GM18870 (cell line): Measurements from ENCODE around the gene COL17A1.

ENCODE experiments used
- ATAC-seq: cut with Tn5 transposase; IDR thresholded peaks from one replicate; pipeline ENCODE4 v1.9.1; 2021; ENCODE audit warnings: moderate library complexity; ENCODE audit not compliant: unreplicated experiment

COL17A1 gene

DNA sequence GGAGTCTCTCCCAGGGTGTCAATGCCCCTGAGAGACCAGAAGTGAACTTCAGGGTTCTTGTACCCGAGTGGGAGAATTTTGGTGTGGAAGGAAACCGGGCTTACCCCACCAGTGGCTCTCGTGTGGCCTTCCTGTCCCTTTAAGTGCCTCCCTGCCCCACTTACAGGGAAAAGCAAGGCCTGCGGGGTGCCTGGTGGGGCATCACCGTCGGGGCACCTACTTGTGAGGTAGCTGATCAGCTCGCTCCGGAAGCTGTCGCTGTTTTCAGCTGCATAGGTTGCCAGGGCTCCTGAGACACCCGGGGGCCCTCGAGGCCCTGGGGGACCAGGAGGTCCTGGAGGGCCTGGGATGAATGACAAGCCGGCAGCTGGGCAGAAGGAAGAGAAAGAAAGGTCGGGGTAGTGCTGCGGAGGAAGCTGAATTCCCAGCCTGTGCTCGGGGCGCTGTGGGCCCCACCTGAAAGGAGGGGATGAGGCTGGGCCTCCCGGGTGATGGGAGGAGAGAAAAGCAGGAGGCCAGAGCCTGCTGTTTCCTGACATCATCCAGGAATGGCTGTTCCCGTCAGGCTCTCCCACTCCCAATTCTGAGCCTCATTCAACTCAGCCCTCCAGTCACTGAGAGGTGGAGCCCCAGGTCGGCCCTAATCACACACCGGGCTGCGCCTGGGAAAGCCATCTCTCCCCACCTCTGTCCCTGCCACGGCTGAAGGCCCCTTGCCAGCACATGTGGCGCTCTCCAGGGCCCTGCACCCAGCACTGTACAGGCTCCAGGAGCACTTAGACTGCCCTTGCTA lies 51.1 kb downstream of the COL17A1 start:
- ATAC-seq: no peak

- no peak for ATAC-seq
Observed at GRCh38 chr10:104033966-104034365, 51.7 kb downstream of the COL17A1 start.

- no peak for ATAC-seq
Observed at GRCh38 chr10:104033401-104033930, 52.2 kb downstream of the COL17A1 start.

- no peak for ATAC-seq
Observed at GRCh38 chr10:104032144-104032775, 53.4 kb downstream of the COL17A1 start.

GRCh38 chr10:104031631-104032030 lies 54.0 kb downstream of the COL17A1 start:
- no peak for ATAC-seq

DNA sequence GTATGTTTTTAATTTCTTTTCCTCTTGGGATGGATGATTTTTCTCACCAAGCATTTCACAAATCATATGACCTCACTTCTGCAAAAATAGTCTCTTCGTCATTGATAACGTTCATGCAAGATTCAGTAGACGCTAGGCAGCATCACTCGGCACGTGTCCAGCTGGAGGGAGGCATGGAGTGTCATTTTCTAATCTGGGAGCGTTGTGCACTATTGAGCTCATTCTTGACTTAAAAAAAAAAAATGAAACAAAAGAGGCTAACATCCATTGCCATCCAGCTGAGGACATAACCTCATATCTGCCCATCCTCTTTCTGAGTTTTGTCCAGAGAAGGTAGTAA lies 56.2 kb downstream of the COL17A1 start:
- no peak for ATAC-seq

GRCh38 chr10:104028823-104029520 lies 56.7 kb downstream of the COL17A1 start:
- ATAC-seq: no peak

DNA sequence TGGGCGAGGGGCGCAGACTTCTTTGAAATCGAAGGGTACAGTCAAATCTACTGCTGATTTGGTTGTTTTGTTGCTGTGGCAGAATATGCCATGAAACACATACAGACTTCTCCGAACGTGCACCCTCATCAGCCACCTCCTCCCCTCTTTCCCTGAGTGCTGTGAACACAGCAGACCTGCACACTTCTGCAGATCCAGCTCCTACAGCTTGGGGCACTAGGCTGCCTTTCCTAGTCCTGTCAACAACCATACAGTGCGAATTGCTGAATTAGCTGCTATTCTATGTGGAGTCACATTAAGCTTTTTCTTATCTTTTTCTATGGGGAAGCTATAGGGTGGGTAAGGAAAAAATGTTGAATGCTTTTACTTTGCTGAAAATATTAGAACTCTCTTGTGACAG lies 57.5 kb downstream of the COL17A1 start:
- ATAC-seq: no peak

GRCh38 chr10:104026762-104027161 lies 58.9 kb downstream of the COL17A1 start:
- no peak for ATAC-seq

GRCh38 chr10:104025524-104025923 lies 60.2 kb downstream of the COL17A1 start:
- ATAC-seq: no peak

DNA sequence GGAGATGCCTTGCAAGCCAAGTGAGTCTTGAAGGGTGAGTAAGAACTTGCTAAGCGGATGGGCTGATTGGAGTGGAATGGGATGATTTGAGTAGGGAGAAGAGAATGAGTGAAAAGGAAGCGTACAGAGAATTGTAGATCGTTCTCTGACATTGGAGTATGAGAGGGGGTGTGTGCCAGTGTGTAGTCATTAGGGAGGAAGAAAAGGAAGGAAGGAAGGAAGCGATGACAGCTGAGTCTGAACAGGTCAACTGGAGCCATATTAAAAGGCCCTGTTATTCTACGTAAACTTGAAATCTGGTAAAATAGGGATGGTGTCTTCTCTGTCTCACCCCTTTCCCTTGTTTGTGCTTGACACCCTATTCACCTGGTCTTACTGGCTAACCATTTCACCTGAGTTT lies 63.7 kb downstream of the COL17A1 start:
- ATAC-seq: no peak

DNA sequence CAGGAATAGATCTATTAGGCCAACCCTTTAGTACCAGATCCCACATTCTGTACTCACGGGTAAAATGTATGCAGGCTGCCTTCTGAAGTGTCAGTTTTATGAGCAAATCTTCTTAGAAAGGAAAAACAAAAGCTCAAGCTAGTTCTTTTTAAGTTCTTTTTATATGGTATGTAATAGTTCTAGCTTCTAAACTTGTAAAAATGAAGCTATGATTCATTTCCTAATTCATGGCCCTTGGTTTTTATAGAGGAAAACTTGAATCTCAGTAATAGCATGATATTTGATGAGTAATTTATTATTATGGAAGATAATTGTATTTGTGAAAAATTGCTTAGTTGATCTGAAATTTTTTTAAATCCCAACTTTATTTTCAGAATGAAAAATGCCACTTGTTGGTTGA lies 64.4 kb downstream of the COL17A1 start:
- ATAC-seq: no peak

DNA sequence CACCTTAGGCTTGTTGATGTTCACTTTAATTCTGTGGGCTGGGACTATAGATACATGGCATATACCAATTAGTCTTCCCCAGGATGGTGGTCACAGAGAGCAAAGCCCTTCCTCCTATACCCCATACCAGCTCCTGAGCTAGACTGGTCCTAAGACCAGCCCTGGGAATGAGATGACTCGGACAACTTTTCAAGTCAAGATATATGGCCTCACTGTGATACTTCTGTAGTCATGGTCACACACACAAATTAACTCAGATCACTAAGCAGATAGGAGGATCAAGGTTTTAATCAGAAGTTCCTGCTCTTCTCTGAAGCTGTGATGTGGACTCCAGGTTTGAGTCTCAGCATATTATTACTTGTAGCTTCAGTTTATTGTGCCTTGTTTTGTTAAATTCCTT lies 65.7 kb downstream of the COL17A1 start:
- no peak for ATAC-seq

DNA sequence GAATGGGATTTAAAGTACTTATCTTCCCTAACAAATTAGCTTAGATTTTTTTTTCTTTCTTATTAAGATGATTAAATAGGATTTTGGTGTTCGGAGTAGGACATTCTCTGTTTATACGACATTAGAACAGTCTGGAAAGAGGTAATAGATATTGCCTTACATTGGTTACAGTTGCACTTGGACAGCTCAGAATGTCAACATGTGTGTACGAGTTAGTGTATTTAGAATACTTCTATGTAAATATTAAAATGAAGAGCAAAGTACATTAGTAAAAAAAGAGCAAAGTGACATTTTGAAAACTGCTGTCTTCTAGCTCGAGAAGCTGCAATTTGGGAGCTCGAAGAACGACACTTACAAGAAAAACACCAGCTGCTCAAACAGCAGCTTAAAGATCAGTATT lies 67.2 kb downstream of the COL17A1 start:
- ATAC-seq: no peak

DNA sequence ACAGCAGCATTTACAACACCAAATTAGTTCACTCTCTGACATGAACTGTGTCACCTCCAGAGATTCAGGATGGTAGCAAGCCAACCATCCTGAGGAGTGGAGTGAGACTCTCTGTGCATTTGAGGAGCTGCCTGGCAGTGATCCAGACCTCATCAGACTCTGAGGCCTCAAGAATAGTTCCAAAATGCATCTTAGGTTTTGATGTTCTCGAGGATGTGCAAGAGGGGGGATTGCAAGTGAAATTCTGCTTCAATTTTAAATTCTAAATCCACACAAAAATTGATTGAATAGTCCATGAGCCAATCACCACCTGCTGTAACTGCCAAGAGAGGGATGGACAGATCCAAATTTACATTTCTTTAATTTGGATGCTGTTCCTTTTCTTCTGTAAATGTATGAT lies 69.0 kb downstream of the COL17A1 start:
- no peak for ATAC-seq

DNA sequence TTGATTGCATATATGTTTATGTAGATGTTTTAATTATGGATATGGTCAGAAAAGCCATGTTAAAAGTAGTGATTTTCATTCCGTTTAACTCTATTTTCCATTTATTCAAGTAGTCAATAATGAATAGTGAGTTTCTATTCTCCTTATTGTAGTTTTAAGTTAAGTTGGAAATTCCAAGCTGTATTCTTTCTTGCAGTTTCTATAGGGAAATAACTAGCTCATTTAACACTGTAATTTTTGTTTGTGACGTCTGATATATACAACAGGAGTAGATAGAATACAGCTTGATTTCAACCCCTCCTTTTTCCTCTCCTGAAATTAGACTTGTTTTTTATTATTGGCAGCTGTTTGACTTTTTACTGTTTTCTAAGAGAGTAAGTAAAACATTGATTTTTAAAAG lies 71.5 kb downstream of the COL17A1 start:
- no peak for ATAC-seq

GRCh38 chr10:104013489-104013888 lies 72.2 kb downstream of the COL17A1 start:
- no peak for ATAC-seq

DNA sequence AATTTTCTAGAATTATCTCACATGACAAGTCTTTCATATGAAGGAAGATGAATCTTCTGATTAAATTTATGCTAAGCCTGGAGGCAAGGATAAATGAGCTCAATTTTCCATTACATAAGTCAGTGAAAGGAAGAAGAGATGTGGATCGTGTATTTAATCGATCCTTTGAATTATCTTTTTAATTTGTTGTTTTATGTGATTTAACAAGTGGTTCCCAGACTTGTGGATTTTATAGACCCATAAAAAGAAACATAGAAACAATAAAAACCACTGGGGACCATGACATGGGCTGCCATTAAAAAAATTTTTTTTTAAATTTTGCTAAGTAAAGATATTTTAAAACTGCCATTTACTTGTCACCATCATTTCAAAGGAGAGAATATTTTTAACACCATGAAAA lies 73.8 kb downstream of the COL17A1 start:
- no peak for ATAC-seq

DNA sequence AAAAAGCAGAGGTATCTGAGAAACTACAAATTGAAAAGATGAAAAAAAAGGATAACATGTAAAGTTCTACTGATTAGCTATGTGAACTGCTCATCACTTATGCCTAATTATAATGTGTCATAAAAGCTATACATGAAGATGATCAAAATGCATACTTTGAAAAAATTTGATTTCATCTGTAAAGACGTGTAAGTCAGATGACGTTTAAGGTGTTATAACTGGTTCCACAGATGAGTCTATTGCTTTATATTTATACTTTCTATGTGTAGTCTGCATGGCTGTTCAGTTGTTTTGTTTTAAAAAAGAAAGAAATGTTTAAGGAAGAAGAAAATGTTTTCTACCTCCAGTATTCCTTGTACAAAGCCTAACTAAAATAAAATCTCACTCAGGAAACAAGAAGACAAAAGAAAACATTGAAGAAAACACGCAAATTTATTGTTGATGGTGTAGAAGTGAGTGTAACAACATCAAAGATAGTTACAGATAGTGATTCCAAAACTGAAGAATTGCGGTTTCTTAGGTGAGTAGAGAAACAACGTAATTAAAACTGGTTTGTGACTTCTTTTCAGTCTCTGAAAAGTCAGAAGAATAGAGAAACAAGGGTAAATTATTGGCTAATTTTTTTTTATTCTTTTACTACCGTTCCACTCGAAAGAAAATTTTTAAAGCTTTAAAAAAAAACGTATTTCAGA lies 80.4 kb downstream of the COL17A1 start:
- no peak for ATAC-seq

GRCh38 chr10:104002911-104003310 lies 82.8 kb downstream of the COL17A1 start:
- ATAC-seq: no peak

DNA sequence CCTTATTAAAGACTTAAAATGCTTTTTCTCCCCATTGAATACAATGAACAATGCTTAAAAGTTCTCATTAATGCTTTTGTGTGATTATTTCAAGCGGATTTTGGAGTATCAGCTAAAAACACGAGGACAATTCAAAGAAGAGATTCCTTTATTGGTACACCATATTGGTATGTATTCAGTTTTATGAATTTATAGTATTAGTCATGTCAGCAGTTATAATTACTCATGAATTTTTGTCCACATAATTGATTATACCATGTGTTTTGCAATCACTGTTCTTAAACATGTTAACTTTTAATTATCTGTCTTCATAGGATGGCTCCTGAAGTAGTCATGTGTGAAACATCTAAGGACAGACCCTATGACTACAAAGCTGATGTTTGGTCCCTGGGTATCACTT lies 86.9 kb downstream of the COL17A1 start:
- ATAC-seq: no peak
